Sigmoid colon (tissue), 7 donors: ENCODE results near the gene APH1A. TPM values are rescaled to one million over a fixed set of nuclear protein-coding genes. Genes with fewer than 3 reads are reported as not detected.
A peak's percentile ranks its signal among the peaks of the same experiment; 100 is the strongest.

ENCODE experiments used
- DNase-seq: peaks from one replicate; pipeline ENCODE4 v3.0.0-alpha.2; 2019
- H3K27ac ChIP-seq, 4 donors: fragments of 200-600 bp; sonication (generic); one replicate each; pipeline ENCODE4 v1.5.1; 2016 to 2019; ENCODE audit warnings: mild to moderate bottlenecking in 1 of 4
- H3K27me3 ChIP-seq, 3 donors: fragments of 200-600 bp; sonication (generic); one replicate each; pipeline ENCODE4 v1.5.1; 2019; ENCODE audit warnings: mild to moderate bottlenecking in 1 of 3
- H3K36me3 ChIP-seq, 4 donors: fragments of 200-600 bp; sonication (generic); one replicate each; pipeline ENCODE4 v1.5.1; 2016 to 2019
- H3K4me1 ChIP-seq, 4 donors: fragments of 200-600 bp; sonication (generic); one replicate each; pipeline ENCODE4 v1.5.1; 2017 to 2019
- H3K4me3 ChIP-seq, 4 donors: fragments of 200-600 bp; sonication (generic); one replicate each; pipeline ENCODE4 v1.5.1; 2017 to 2019; ENCODE audit warnings: mild to moderate bottlenecking in 2 of 4, moderate library complexity in 1 of 4
- H3K9me3 ChIP-seq, 4 donors: fragments of 200-600 bp in 3 of 4; sonication (generic) in 3 of 4; one replicate each; pipeline versions ENCODE4 v1.5.1 to v1.6.1; 2013 to 2019
- EP300 ChIP-seq, 4 donors: sonication (generic); formaldehyde crosslinking; IDR thresholded peaks; one replicate each; pipeline ENCODE4 v1.6.1; 2017; ENCODE audit warnings: antibody characterized with exemption in 4 of 4
- POLR2A ChIP-seq, 2 donors: fragments of 450-650 bp; IDR thresholded peaks; one replicate each; pipeline ENCODE4 v1.6.1; 2016; ENCODE audit warnings: antibody characterized with exemption in 2 of 2, mild to moderate bottlenecking in 2 of 2, moderate library complexity in 2 of 2
- POLR2AphosphoS5 ChIP-seq, 4 donors: sonication (generic); formaldehyde crosslinking; IDR thresholded peaks; one replicate each; pipeline ENCODE4 v1.6.1; 2017; ENCODE audit warnings: antibody characterized with exemption in 4 of 4
- WGBS, 2 donors: extraction: QIAGEN DNeasy Blood & Tissue Kit; methylation state at CpG; one replicate each; pipeline ENCODE4 v1.1.7; 2013; 5-methylcytosine and 5-hydroxymethylcytosine counted together
- intact Hi-C: fragments of 100-400 bp; cut with DNase I; formaldehyde crosslinking; loops from one replicate; pipeline ENCODE4 v1.15.1; 2023
- polyA plus RNA-seq, 3 donors: library from polyadenylated mRNA; stranded (reverse); fragments of 200-250 nt; gene quantifications; one replicate each; pipeline ENCODE4 v1.2.3, GENCODE V29; 2013
- total RNA-seq, 4 donors: library from RNA; depleted of rRNA; stranded (reverse); fragments of >200 nt; gene quantifications; one replicate each; pipeline ENCODE4 v1.1.0, GENCODE V29; 2016
- TF ChIP-seq, protein P1 (sequence below), 4 experiments: fragments of 450-650 bp in 3 of 4; fragments of 200-600 bp in 1 of 4; IDR thresholded peaks; one replicate each; pipeline ENCODE4 v1.5.1; 2016 to 2019; ENCODE audit warnings: antibody characterized with exemption in 4 of 4, mild to moderate bottlenecking in 3 of 4, moderate library complexity in 2 of 4
- donor health status: healthy with polysubstance abuse.
- donor health status: Bipolar disorder and iron deficiency.
- donor health status: healthy.

Gene APH1A
- total and polyA plus RNA-seq, 7 donors: 44.6 to 228 (median 59.2) TPM

DNA sequence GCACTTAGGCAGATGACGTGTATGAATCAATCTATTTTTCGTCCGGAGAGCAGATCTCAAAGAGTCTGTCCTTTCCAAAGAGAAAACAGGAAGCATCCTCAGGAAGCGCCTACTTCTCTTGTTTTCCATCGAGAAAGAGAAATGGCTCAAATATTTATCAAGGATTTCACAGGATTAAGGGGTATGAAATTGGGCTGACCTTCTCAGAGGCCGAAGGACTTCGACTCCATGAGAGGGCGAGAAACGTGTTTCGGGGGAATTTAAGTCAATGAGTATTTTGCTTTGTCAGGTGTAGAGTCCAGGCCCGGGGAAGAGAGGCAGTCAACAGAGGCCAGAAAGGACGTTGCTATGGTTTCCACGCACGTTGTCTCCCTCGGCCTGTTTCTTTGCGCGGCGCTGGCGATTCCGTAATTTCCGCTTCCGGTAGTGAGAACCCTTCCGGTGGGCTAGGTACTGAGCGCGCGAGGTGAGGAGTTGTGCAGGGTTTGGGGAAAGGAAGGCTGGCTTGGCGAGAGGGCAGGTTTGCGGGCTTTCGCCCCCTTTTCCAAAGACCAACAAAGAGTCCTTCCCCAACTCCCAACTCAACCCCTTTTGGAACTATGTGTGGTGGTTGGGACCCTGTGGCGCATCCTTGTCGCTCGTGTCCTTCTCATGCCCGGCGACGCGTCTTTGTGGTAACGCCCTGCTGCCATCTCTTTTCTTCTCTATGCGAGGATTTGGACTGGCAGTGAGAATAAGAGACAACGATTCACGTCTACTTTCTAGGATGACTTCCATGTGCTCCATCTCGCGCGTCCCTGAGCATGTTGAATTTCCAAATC lies 24.8 kb upstream of the APH1A start, which contains the start of gene MRPS21:
Gene MRPS21, plus strand, starts transcription at position 429 of the 821 bp plus-strand sequence. CDS start 506 bp downstream, outside the sequence.
- Histone ChIP-seq H3K36me3 (peaks cover 0 to 38% (median 5%) of the 10 kb centered on the region in 4 donors), H3K4me3 (peak within 1 kb of the TSS; percentile 52 to 72 (median 71)), H3K4me1 (peaks cover 0 to 16% (median 10%) of the 10 kb centered on the region in 4 donors), H3K9me3 (no peaks in the 10 kb centered on the region), H3K27me3 (no peaks in the 10 kb centered on the region), H3K27ac (peak within 1 kb of the TSS; percentile 79 to 84 (median 82))
- TF ChIP-seq EP300 (IDR thresholded peaks at IDR 0.05) (peak in 1 of 4 donors; percentile 39), POLR2AphosphoS5 (IDR thresholded peaks at IDR 0.05) (peak; percentile 88 to 94 (median 90)), POLR2A (IDR thresholded peaks at IDR 0.05) (peak; percentile 68)
- TF ChIP-seq, protein P1, sequence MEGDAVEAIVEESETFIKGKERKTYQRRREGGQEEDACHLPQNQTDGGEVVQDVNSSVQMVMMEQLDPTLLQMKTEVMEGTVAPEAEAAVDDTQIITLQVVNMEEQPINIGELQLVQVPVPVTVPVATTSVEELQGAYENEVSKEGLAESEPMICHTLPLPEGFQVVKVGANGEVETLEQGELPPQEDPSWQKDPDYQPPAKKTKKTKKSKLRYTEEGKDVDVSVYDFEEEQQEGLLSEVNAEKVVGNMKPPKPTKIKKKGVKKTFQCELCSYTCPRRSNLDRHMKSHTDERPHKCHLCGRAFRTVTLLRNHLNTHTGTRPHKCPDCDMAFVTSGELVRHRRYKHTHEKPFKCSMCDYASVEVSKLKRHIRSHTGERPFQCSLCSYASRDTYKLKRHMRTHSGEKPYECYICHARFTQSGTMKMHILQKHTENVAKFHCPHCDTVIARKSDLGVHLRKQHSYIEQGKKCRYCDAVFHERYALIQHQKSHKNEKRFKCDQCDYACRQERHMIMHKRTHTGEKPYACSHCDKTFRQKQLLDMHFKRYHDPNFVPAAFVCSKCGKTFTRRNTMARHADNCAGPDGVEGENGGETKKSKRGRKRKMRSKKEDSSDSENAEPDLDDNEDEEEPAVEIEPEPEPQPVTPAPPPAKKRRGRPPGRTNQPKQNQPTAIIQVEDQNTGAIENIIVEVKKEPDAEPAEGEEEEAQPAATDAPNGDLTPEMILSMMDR (IDR thresholded peaks at IDR 0.05): no peak
- intact Hi-C loops: loop anchor here (1.0 kb wide), 1 partner anchor 71 kb away; the partner anchor contains the start of gene RPRD2
- WGBS, 2 donors: 7 to 16% methylated on average over 43 of the region's 43 CpGs
- DNase-seq: peak; percentile 96

DNA sequence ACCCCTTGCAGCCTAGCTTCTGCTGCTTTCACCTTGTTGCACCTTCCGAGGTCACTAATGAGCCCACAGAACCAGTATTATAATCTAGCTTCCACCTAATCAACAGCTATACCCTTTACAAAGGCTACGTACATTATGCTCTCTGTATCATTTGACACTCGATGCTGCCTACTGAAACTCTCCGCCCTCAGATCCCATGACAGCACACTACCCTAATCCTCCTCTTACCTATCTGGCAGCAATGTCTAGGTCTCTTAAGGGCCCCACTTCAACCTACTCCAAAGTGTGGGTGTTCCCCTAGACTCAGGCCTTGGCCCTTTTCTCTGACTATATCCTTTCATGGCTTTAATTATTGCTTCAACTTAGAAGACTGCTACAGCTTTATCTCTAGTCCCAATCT lies 20.0 kb upstream of the APH1A start:
- no peaks in the 10 kb centered on the region for H3K9me3 ChIP-seq
- no peak overlapping the region for H3K4me3 ChIP-seq
- H3K4me1 ChIP-seq: peaks cover 0 to 14% (median 6%) of the 10 kb centered on the region in 4 donors
- peaks cover 3 to 52% (median 10%) of the 10 kb centered on the region in 4 donors for H3K36me3 ChIP-seq
- WGBS, 2 donors: 92 to 94% methylated on average over 4 of the region's 4 CpGs
- TF ChIP-seq POLR2AphosphoS5 (IDR thresholded peaks at IDR 0.05) (no peak), POLR2A (IDR thresholded peaks at IDR 0.05) (no peak), EP300 (IDR thresholded peaks at IDR 0.05) (no peak)
- TF ChIP-seq, protein P1 (IDR thresholded peaks at IDR 0.05): no peak
- no peak overlapping the region for H3K27ac ChIP-seq
- no peak for DNase-seq
- intact Hi-C loops: no loop called here
- no peaks in the 10 kb centered on the region for H3K27me3 ChIP-seq

DNA sequence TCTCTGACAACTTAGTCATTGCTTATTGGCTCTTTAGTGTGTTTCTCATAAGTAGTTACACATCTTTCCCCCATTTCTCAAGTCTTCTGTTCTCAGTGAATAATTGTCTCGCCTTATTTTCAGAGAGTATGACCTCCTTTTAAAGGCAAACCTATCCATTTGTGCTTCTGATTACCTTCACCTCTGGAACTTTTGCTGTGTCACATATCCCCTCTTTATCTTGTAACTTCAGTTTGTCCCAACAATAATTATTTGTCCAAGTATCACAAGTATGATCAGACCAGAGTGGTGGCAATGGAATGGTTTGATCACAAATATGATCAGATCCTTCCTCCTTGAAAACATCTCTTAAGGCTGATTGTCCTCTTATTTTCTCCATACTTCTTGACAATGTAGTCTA lies 19.6 kb upstream of the APH1A start:
- no peak overlapping the region for H3K27ac ChIP-seq
- intact Hi-C loops: no loop called here
- DNase-seq: no peak
- H3K27me3 ChIP-seq: no peaks in the 10 kb centered on the region
- 81 to 97% methylated on average over 1 of the region's 1 CpG for WGBS, 2 donors
- no peaks in the 10 kb centered on the region for H3K9me3 ChIP-seq
- no peak overlapping the region for H3K4me3 ChIP-seq
- peaks cover 3 to 56% (median 10%) of the 10 kb centered on the region in 4 donors for H3K36me3 ChIP-seq
- H3K4me1 ChIP-seq: peaks cover 0 to 18% (median 9%) of the 10 kb centered on the region in 4 donors
- TF ChIP-seq POLR2AphosphoS5 (IDR thresholded peaks at IDR 0.05): no peak
- no peak for TF ChIP-seq POLR2A (IDR thresholded peaks at IDR 0.05)
- TF ChIP-seq EP300 (IDR thresholded peaks at IDR 0.05): no peak
- TF ChIP-seq, protein P1 (IDR thresholded peaks at IDR 0.05): no peak

GRCh38 chr1:150283260-150283659 lies 14.4 kb upstream of the APH1A start:
- no peaks in the 10 kb centered on the region for H3K9me3 ChIP-seq
- intact Hi-C loops: loop anchor here (5.0 kb wide), 3 partner anchors 39 to 121 kb away; partner anchors contain the start of genes PRPF3 and RPRD2
- peak overlapping the region; percentile 42 to 71 (median 64) for H3K4me3 ChIP-seq
- peaks cover 3 to 47% (median 10%) of the 10 kb centered on the region in 4 donors for H3K36me3 ChIP-seq
- H3K27ac ChIP-seq: peak overlapping the region; percentile 94 to 96 (median 95)
- H3K27me3 ChIP-seq: no peaks in the 10 kb centered on the region
- TF ChIP-seq POLR2A (IDR thresholded peaks at IDR 0.05): no peak
- no peak for TF ChIP-seq POLR2AphosphoS5 (IDR thresholded peaks at IDR 0.05)
- TF ChIP-seq, protein P1 (IDR thresholded peaks at IDR 0.05): no peak
- no peak for TF ChIP-seq EP300 (IDR thresholded peaks at IDR 0.05)
- no peak for DNase-seq
- 91 to 95% methylated on average over 12 of the region's 12 CpGs for WGBS, 2 donors
- H3K4me1 ChIP-seq: peaks cover 0 to 34% (median 29%) of the 10 kb centered on the region in 4 donors
